Nephron (organoid): ENCODE measurements around the gene ADRA2C.

ENCODE experiments used
- H3K27ac Mint-ChIP-seq, 3 experiments: 2 replicates each; pipeline ENCODE4 v1.8.0; 2020; ENCODE audit warnings: mixed read lengths in 3 of 3, mild to moderate bottlenecking in 2 of 3, moderate library complexity in 1 of 3
- H3K27me3 Mint-ChIP-seq: 2 replicates; pipeline ENCODE4 v1.8.0; 2021; ENCODE audit warnings: low read depth, mild to moderate bottlenecking, moderate library complexity, mixed read lengths
- H3K36me3 Mint-ChIP-seq: 2 replicates; pipeline ENCODE4 v1.8.0; 2020; ENCODE audit warnings: low read depth, mixed read lengths
- H3K4me1 Mint-ChIP-seq: 2 replicates; pipeline ENCODE4 v1.8.0; 2020; ENCODE audit warnings: mixed read lengths
- H3K4me3 Mint-ChIP-seq, 3 experiments: 2 replicates each; pipeline ENCODE4 v1.8.0; 2020; ENCODE audit warnings: mild to moderate bottlenecking in 3 of 3, mixed read lengths in 3 of 3, moderate library complexity in 2 of 3
- H3K9me3 Mint-ChIP-seq: 2 replicates; pipeline ENCODE4 v1.8.0; 2020; ENCODE audit warnings: mixed read lengths
- CTCF ChIP-seq, 3 experiments: fragments of 200-600 bp; sonication (generic); IDR thresholded peaks; one replicate each; pipeline ENCODE4 v1.5.0; 2021; ENCODE audit warnings: antibody characterized with exemption in 3 of 3; ENCODE audit not compliant: unreplicated experiment in 3 of 3

The ADRA2C gene

GRCh38 chr4:3736806-3737205 lies 29.4 kb upstream of the ADRA2C start:
- H3K9me3 Mint-ChIP-seq: peaks cover 12% of the 10 kb centered on the region
- peaks cover 3% of the 10 kb centered on the region for H3K4me1 Mint-ChIP-seq
- H3K36me3 Mint-ChIP-seq: no peaks in the 10 kb centered on the region
- peaks cover 11% of the 10 kb centered on the region for H3K27me3 Mint-ChIP-seq
- no peak overlapping the region for H3K4me3 Mint-ChIP-seq
- H3K27ac Mint-ChIP-seq: no peak overlapping the region
- no peak for TF ChIP-seq CTCF (IDR thresholded peaks at IDR 0.05; ENCODE audit: unreplicated experiment in 3 of 3)

- no peak overlapping the region for H3K4me3 Mint-ChIP-seq
- peaks cover 29% of the 10 kb centered on the region for H3K27me3 Mint-ChIP-seq
- H3K27ac Mint-ChIP-seq: no peak overlapping the region
- H3K4me1 Mint-ChIP-seq: peaks cover 4% of the 10 kb centered on the region
- no peak for TF ChIP-seq CTCF (IDR thresholded peaks at IDR 0.05; ENCODE audit: unreplicated experiment in 3 of 3)
- H3K36me3 Mint-ChIP-seq: no peaks in the 10 kb centered on the region
- peaks cover 20% of the 10 kb centered on the region for H3K9me3 Mint-ChIP-seq
Measured at GRCh38 chr4:3739577-3739976, 26.6 kb upstream of the ADRA2C start.

- no peak for TF ChIP-seq CTCF (IDR thresholded peaks at IDR 0.05; ENCODE audit: unreplicated experiment in 3 of 3)
- Mint-ChIP-seq H3K27ac (no peak overlapping the region), H3K9me3 (peaks cover 20% of the 10 kb centered on the region), H3K4me1 (peaks cover 11% of the 10 kb centered on the region), H3K36me3 (no peaks in the 10 kb centered on the region), H3K27me3 (peaks cover 36% of the 10 kb centered on the region), H3K4me3 (no peak overlapping the region)
Measured at GRCh38 chr4:3740256-3740655, 25.9 kb upstream of the ADRA2C start.

- H3K36me3 Mint-ChIP-seq: no peaks in the 10 kb centered on the region
- peaks cover 47% of the 10 kb centered on the region for H3K27me3 Mint-ChIP-seq
- H3K4me3 Mint-ChIP-seq: no peak overlapping the region
- peaks cover 15% of the 10 kb centered on the region for H3K9me3 Mint-ChIP-seq
- no peak for TF ChIP-seq CTCF (IDR thresholded peaks at IDR 0.05; ENCODE audit: unreplicated experiment in 3 of 3)
- H3K4me1 Mint-ChIP-seq: peaks cover 20% of the 10 kb centered on the region
- no peak overlapping the region for H3K27ac Mint-ChIP-seq
Measured at GRCh38 chr4:3741217-3742011, 24.8 kb upstream of the ADRA2C start.

- H3K36me3 Mint-ChIP-seq: no peaks in the 10 kb centered on the region
- peaks cover 26% of the 10 kb centered on the region for H3K4me1 Mint-ChIP-seq
- no peak for TF ChIP-seq CTCF (IDR thresholded peaks at IDR 0.05; ENCODE audit: unreplicated experiment in 3 of 3)
- peaks cover 9% of the 10 kb centered on the region for H3K9me3 Mint-ChIP-seq
- no peak overlapping the region for H3K4me3 Mint-ChIP-seq
- H3K27ac Mint-ChIP-seq: no peak overlapping the region
- H3K27me3 Mint-ChIP-seq: peaks cover 58% of the 10 kb centered on the region
Measured at GRCh38 chr4:3742610-3743009, 23.6 kb upstream of the ADRA2C start.

GRCh38 chr4:3744232-3744631 lies 22.0 kb upstream of the ADRA2C start:
- peaks cover 9% of the 10 kb centered on the region for H3K9me3 Mint-ChIP-seq
- no peaks in the 10 kb centered on the region for H3K36me3 Mint-ChIP-seq
- H3K4me3 Mint-ChIP-seq: peak overlapping the region in 1 of 3 experiments; percentile 13
- no peak for TF ChIP-seq CTCF (IDR thresholded peaks at IDR 0.05; ENCODE audit: unreplicated experiment in 3 of 3)
- H3K27ac Mint-ChIP-seq: no peak overlapping the region
- peaks cover 67% of the 10 kb centered on the region for H3K27me3 Mint-ChIP-seq
- peaks cover 23% of the 10 kb centered on the region for H3K4me1 Mint-ChIP-seq
